Esophagus muscularis mucosa (tissue), 4 donors: ENCODE data around the gene RPS29.

Experiments used
- EP300 ChIP-seq: sonication (generic); formaldehyde crosslinking; IDR thresholded peaks from one replicate; pipeline ENCODE4 v1.6.1; 2017; ENCODE audit warnings: antibody characterized with exemption
- POLR2A ChIP-seq: fragments of 450-650 bp; IDR thresholded peaks from one replicate; pipeline ENCODE4 v1.6.1; 2017; ENCODE audit warnings: antibody characterized with exemption, moderate library complexity, mild to moderate bottlenecking, low read depth
- POLR2AphosphoS5 ChIP-seq, 2 donors: sonication (generic); formaldehyde crosslinking; IDR thresholded peaks; one replicate each; pipeline ENCODE4 v1.6.1; 2017; ENCODE audit warnings: antibody characterized with exemption in 2 of 2
- TF ChIP-seq, protein P1 (sequence below), 3 experiments: fragments of 200-600 bp in 2 of 3; fragments of 450-650 bp in 1 of 3; sonication (generic) in 2 of 3; IDR thresholded peaks; one replicate each; pipeline ENCODE4 v1.5.1; 2017 to 2019; ENCODE audit warnings: antibody characterized with exemption in 3 of 3, mild to moderate bottlenecking in 2 of 3, moderate library complexity in 1 of 3

DNA sequence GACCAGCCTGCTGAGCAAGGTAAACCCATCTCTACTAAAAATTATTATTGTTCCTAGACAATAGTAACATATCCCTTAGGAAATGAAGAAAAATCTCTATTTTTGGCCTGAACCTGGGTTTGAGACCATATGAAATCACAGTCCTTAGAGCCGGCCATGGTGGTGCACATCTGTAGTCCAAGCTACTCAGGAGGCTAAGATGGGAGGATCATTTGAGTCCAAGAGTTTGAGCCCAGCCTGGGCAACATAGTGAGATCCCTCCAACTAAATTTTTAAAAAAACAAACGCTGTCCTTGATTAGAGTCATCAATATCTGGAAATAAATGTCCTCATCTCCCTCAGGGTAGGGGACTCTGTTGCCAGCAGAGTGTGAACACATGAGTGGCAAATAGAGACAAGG is 34.6 kb downstream of the RPS29 start:
- TF ChIP-seq POLR2A (no peak), POLR2AphosphoS5 (IDR thresholded peaks at IDR 0.05) (no peak), EP300 (no peak)
- TF ChIP-seq, protein P1, sequence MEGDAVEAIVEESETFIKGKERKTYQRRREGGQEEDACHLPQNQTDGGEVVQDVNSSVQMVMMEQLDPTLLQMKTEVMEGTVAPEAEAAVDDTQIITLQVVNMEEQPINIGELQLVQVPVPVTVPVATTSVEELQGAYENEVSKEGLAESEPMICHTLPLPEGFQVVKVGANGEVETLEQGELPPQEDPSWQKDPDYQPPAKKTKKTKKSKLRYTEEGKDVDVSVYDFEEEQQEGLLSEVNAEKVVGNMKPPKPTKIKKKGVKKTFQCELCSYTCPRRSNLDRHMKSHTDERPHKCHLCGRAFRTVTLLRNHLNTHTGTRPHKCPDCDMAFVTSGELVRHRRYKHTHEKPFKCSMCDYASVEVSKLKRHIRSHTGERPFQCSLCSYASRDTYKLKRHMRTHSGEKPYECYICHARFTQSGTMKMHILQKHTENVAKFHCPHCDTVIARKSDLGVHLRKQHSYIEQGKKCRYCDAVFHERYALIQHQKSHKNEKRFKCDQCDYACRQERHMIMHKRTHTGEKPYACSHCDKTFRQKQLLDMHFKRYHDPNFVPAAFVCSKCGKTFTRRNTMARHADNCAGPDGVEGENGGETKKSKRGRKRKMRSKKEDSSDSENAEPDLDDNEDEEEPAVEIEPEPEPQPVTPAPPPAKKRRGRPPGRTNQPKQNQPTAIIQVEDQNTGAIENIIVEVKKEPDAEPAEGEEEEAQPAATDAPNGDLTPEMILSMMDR (IDR thresholded peaks at IDR 0.05) = no peak
